ENCODE measurements around the gene MTPN. TPM values are rescaled to one million over a fixed set of nuclear protein-coding genes. Genes with fewer than 3 reads are reported as not detected.

Gene MTPN
- total RNA-seq, 1 donor from 2014 or later, result 54.8 TPM

DNA sequence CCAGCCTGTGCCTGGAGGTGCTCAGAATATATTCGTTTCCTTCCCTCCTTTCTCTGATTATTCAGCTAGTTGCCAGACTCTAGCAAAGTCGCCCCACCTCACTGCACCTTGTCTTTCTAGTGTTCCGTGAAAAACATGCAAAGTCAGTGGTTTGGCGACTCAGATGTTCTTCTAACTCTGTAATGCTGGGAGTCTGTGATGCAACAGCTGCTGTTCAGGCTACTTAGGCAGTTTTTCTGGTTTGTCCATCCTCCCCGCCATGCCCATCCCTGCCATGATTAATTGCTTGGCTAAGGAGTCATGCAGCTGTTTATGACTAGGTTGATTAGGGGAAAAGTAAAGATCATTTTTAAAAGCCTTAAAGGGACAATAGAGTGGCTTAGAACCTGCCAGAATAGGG, 99.4 kb downstream of the MTPN start:
- Histone ChIP-seq H3K9ac (ENCODE audit: low read depth in 1 of 3, low read length in 3 of 3) (no peak overlapping the region), H3K27me3 (ENCODE audit: control insufficient read depth in 3 of 3, insufficient read depth in 3 of 3, low read length in 3 of 3) (no peaks in the 10 kb centered on the region), H3K4me1 (ENCODE audit: control insufficient read depth in 3 of 3, insufficient read depth in 3 of 3, low read length in 3 of 3) (peaks cover 0 to 4% (median 0%) of the 10 kb centered on the region in 3 donors), H3K36me3 (ENCODE audit: control insufficient read depth in 3 of 3, insufficient read depth in 3 of 3, low read length in 3 of 3) (no peaks in the 10 kb centered on the region), H3K9me3 (ENCODE audit: control insufficient read depth in 3 of 3, low read length in 3 of 3) (peaks cover 0 to 2% (median 0%) of the 10 kb centered on the region in 3 donors), H3K4me3 (ENCODE audit: low read length in 3 of 3) (no peak overlapping the region), H3K27ac (ENCODE audit: low read depth, low read length) (no peak overlapping the region)

Small RNA genes lying within 50 kb of the gene (small RNA-seq; reads per million reads assigned to genes)
- not detected for gene RNU6-223P

Other genes starting within 250 kb of the MTPN start
- gene SLC13A4, start 249.2 kb downstream of the MTPN start, total RNA-seq, result not detected
- 0.52 TPM for gene FAM180A, start 228.5 kb downstream of the MTPN start, total RNA-seq